ENCODE data around the gene CYB561A3. TPM values are rescaled to one million over a fixed set of nuclear protein-coding genes. Genes with fewer than 3 reads are reported as not detected.

Gene CYB561A3
- total and polyA plus RNA-seq, 2 of the 13 experiments (the other 11 are each of a cell fraction or from before 2014, with no cell fraction given) = 11.4 to 14.9 TPM

DNA sequence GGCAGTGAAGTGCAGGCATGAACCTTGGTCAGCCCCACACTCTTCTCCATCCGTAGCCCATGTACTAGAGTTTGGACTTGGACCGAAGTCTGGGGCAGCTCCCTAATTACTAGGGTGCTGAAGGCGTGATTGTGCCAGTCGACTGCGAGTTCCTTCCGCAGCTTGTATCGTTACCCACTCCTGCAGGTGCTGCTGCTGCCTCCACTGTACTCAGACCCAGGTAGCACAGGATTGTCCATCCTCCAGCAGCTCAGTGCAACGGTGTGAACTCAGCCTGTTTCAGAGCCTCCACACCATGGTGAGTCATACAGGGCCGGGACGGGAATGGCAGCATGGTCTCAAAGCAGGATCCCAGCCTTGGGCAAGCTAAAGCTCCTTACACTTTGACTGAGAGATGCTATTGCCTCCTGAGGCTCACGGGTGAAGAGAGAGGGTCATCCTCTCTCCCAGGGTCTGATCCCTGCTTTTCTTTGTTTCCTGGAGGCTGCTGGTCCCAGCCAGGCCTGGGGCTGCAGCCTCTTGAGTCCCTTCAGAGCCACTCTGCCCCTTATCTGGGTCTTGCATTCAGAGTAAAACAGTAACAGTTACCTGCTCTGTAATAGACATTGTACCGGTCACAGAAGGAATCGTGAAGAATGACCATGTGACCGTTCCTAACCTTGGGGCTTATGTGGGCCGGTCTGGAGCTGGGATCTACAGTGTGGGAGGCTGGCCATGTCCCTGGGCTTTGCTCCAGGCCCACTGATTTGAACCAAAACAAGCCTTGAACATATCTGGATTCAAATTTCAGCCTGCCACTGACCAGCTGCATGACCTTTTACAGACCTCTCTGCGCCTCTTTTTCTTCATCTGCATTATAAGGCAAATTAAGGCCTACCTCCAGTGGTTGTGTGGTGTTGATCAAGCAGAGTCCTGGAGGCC is 27.0 kb downstream of the CYB561A3 start (continued):
- TF ChIP-seq ZC3H4 (CRISPR knock-in tag; IDR thresholded peaks at IDR 0.05; ENCODE audit: borderline replicate concordance) = no peak; the same call in 1 of the 2 replicates
- TF ChIP-seq, protein P1, sequence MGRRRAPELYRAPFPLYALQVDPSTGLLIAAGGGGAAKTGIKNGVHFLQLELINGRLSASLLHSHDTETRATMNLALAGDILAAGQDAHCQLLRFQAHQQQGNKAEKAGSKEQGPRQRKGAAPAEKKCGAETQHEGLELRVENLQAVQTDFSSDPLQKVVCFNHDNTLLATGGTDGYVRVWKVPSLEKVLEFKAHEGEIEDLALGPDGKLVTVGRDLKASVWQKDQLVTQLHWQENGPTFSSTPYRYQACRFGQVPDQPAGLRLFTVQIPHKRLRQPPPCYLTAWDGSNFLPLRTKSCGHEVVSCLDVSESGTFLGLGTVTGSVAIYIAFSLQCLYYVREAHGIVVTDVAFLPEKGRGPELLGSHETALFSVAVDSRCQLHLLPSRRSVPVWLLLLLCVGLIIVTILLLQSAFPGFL (CRISPR knock-in tag; IDR thresholded peaks at IDR 0.05) = no peak
- TF ChIP-seq, protein P2, sequence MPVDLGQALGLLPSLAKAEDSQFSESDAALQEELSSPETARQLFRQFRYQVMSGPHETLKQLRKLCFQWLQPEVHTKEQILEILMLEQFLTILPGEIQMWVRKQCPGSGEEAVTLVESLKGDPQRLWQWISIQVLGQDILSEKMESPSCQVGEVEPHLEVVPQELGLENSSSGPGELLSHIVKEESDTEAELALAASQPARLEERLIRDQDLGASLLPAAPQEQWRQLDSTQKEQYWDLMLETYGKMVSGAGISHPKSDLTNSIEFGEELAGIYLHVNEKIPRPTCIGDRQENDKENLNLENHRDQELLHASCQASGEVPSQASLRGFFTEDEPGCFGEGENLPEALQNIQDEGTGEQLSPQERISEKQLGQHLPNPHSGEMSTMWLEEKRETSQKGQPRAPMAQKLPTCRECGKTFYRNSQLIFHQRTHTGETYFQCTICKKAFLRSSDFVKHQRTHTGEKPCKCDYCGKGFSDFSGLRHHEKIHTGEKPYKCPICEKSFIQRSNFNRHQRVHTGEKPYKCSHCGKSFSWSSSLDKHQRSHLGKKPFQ (CRISPR knock-in tag; IDR thresholded peaks at IDR 0.05; ENCODE audit: insufficient replicate concordance) = peak; percentile 100
- TF ChIP-seq, protein P3, sequence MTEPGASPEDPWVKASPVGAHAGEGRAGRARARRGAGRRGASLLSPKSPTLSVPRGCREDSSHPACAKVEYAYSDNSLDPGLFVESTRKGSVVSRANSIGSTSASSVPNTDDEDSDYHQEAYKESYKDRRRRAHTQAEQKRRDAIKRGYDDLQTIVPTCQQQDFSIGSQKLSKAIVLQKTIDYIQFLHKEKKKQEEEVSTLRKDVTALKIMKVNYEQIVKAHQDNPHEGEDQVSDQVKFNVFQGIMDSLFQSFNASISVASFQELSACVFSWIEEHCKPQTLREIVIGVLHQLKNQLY (CRISPR knock-in tag; IDR thresholded peaks at IDR 0.05) = peak; percentile 94
- TF ChIP-seq ZNF557 (CRISPR knock-in tag; IDR thresholded peaks at IDR 0.05) = no peak
- TF ChIP-seq, protein P4, sequence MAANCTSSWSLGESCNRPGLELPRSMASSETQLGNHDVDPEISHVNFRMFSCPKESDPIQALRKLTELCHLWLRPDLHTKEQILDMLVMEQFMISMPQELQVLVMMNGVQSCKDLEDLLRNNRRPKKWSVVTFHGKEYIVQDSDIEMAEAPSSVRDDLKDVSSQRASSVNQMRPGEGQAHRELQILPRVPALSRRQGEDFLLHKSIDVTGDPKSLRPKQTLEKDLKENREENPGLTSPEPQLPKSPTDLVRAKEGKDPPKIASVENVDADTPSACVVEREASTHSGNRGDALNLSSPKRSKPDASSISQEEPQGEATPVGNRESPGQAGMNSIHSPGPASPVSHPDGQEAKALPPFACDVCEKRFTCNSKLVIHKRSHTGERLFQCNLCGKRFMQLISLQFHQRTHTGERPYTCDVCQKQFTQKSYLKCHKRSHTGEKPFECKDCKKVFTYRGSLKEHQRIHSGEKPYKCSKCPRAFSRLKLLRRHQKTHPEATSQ (CRISPR knock-in tag; IDR thresholded peaks at IDR 0.05; ENCODE audit: borderline replicate concordance) = no peak
- TF ChIP-seq SNAI1 (CRISPR knock-in tag; IDR thresholded peaks at IDR 0.05; ENCODE audit: borderline replicate concordance) = peak; percentile 7; the same call in 1 of the 2 replicates
- TF ChIP-seq FOXM1 (CRISPR knock-in tag; IDR thresholded peaks at IDR 0.05) = no peak
- peak; percentile 74 for TF ChIP-seq KAT7 (CRISPR knock-in tag; IDR thresholded peaks at IDR 0.05; ENCODE audit: borderline replicate concordance)
- peak; percentile 59 for TF ChIP-seq SKI (IDR thresholded peaks at IDR 0.05; ENCODE audit: partially characterized antibody)
- TF ChIP-seq PTBP1 (IDR thresholded peaks at IDR 0.05; ENCODE audit: low read depth, low read length, poor library complexity, severe bottlenecking) = no peak
- TF ChIP-seq ZNF335 (CRISPR knock-in tag; IDR thresholded peaks at IDR 0.05) = 0 out of 2 replicates have a peak, but pooled peaks have one; percentile 38
- TF ChIP-seq ZNF33B (CRISPR knock-in tag; IDR thresholded peaks at IDR 0.05) = no peak
- TF ChIP-seq ZNF567 (CRISPR knock-in tag; IDR thresholded peaks at IDR 0.05; ENCODE audit: borderline replicate concordance) = no peak
- TF ChIP-seq, protein P5, sequence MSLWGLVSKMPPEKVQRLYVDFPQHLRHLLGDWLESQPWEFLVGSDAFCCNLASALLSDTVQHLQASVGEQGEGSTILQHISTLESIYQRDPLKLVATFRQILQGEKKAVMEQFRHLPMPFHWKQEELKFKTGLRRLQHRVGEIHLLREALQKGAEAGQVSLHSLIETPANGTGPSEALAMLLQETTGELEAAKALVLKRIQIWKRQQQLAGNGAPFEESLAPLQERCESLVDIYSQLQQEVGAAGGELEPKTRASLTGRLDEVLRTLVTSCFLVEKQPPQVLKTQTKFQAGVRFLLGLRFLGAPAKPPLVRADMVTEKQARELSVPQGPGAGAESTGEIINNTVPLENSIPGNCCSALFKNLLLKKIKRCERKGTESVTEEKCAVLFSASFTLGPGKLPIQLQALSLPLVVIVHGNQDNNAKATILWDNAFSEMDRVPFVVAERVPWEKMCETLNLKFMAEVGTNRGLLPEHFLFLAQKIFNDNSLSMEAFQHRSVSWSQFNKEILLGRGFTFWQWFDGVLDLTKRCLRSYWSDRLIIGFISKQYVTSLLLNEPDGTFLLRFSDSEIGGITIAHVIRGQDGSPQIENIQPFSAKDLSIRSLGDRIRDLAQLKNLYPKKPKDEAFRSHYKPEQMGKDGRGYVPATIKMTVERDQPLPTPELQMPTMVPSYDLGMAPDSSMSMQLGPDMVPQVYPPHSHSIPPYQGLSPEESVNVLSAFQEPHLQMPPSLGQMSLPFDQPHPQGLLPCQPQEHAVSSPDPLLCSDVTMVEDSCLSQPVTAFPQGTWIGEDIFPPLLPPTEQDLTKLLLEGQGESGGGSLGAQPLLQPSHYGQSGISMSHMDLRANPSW (CRISPR knock-in tag; IDR thresholded peaks at IDR 0.05; ENCODE audit: borderline replicate concordance) = no peak
- TF ChIP-seq, protein P6, sequence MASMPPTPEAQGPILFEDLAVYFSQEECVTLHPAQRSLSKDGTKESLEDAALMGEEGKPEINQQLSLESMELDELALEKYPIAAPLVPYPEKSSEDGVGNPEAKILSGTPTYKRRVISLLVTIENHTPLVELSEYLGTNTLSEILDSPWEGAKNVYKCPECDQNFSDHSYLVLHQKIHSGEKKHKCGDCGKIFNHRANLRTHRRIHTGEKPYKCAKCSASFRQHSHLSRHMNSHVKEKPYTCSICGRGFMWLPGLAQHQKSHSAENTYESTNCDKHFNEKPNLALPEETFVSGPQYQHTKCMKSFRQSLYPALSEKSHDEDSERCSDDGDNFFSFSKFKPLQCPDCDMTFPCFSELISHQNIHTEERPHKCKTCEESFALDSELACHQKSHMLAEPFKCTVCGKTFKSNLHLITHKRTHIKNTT (CRISPR knock-in tag; IDR thresholded peaks at IDR 0.05) = no peak
- no peak; the same call in 1 of the 2 replicates for TF ChIP-seq ZNF441 (CRISPR knock-in tag; IDR thresholded peaks at IDR 0.05; ENCODE audit: borderline replicate concordance)
- no peak for TF ChIP-seq ZNF720 (CRISPR knock-in tag; IDR thresholded peaks at IDR 0.05)

Measured in HepG2 (cell line).